ENCODE data around the gene RHBDL3.
"Not testable (repeated sequence)": the region's sequence is repeated elsewhere in the genome, so short reads cannot be mapped to it uniquely, and the experiment has no call there.

RHBDL3 gene

DNA sequence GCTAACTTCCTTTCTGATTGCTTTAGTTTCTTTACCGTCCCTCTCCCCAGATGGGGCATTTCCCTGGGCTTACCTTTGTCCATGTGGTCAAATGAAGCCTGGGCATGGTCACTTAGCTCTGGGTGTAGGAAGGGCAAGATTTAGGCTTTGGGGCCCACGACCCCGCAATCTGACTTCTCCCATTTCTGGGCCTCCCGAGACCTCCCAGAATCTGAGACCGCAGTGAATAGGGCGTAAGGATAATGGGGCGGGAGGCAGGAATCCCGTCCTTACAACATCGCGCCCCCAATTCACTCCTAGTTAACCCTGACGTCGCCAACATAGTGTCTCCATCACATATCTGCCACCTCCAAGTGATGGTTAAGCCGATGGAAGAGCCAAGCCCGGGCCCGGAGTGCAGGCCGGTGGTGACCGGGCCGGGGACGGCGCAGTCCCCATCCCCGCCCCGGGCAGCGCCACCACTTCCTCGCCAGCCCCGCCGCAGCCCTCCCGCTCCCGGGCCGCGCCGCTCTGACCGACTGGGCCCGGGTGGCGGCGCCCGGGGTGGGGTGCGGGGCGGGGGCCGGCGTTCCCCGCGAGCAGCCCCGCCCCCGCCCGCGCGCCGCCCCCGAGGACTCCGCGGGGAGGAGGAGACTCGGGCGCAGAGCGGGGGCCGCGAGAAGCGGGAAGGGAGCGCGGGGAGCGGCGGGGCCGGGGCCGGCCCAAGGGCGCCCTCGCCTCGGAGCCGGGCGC, at the start of gene RHBDL3:
Gene RHBDL3 (plus strand): TSS at position 641 of the 732 bp plus-strand sequence. CDS start 358 bp downstream, outside the sequence.
- no peak for DNase-seq

DNA sequence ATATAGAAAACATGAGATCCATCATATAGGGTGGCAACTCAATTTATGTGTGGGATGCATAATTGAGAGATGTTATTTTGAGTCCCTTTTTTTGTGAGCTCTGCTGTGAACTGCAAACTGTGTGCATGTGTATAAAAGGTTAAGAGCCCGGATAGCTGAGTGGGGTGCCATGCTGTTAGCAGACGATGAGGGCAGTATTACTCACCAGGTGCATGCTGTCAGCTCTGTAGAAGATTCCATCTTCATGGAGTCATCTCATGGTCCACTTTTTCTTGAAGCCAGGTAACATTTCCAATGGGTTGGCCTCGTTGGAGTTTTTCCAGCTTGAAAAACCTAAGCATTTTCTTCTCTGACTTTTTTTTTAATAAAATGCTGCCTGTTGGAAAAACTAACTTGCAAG, 43.0 kb upstream of the RHBDL3 start:
- no peak for DNase-seq

DNA sequence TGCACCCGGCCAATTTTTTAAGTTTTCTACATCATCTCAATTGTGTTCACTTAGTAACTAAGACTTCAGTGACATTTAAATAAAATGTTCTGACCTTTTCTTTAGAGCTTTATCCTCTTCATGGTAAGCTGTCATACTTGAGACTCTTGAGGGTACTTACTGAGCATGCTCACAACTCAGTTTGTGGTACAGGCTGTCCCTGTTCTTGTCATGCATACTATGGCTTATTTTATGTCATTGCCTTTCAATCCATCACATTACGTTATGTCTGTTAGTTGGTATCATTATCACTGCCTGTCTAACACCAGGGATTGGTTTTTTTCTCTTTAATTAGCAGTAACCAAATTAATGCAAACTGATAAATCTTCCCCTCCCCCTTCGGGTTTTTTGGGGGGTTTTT, 41.9 kb upstream of the RHBDL3 start:
- DNase-seq = no peak

DNA sequence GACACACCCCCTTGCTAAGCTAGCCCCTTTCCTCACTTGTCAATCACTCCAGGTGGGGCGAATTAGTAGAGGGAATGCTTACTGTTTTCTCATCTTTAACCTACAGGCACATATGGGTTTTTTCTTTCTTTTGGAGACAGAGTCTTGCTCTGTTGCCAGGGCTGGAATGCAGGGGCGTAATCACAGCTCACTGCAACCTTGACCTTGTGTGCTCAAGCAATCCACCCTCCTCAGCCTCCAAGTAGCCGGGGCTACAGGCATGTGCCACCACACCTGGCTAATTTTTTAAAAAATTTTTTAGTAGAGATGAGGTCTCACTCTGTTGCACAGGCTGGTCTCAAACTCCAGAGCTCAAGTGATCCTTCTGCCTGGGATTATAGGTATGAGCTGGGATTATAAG, 38.7 kb upstream of the RHBDL3 start:
- no peak for DNase-seq

DNA sequence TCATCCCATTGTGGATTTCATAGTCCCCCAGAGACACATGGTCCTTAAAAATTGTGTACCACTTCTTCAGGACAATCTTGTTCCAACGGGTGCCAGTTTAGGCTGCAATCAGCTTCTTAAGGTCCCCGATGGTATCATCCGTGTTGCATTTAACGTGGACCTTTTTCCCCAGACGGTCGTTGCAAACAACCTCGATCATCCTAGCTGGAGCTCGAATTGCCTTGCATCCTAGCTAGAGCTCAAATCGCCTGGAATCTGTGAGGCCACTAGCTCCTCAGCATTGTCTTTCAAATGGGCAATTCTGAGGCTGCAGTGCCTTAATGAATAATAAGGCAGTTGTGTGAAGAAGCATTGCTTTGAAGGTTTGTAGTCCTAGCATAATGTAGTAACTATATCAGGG, 37.7 kb upstream of the RHBDL3 start:
- DNase-seq = no peak

DNA sequence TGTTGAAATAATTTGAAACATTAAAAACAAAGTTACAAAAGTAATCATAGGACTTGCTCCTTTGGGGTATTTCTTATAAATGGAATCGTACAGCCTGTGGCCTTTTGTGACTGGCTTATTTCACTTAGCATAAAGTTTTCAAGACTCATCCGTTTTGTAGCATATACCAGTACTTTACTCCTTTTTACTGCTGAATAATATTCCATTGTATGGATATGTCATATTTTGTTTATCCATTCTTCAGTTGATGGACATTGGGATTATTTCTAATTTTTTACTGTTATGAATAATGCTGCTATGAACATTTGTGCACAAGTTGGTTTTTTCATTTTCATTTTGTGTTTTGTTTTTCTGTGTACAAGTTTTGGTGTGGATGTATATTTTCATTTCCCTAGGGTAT, 30.0 kb upstream of the RHBDL3 start:
- no peak for DNase-seq

GRCh38 chr17:32239456-32239855, 26.2 kb upstream of the RHBDL3 start:
- no peak for DNase-seq

GRCh38 chr17:32240750-32241149, 24.9 kb upstream of the RHBDL3 start:
- peak; percentile 27 for DNase-seq

DNA sequence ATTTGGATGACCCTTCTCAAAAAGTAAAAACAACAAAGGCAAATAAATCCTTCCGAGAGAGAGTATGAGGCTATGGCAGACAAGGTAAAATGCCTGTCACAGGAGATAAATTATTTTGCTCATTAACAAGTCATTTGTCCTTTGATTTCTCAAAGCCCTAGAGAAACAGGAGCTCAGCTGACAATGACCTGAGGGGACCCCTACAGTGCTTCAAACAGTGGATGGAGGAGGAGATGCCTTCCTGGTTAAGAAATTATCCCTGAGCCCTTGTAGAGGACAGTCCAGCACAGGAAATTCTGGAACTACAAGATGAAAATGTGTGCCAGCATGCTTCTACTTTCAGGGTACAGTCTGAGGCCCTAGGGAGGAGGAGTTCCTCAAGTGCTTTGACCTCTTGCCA, 24.0 kb upstream of the RHBDL3 start:
- DNase-seq = no peak

- DNase-seq = no peak
These were observed 16.2 kb upstream of the RHBDL3 start for GRCh38 chr17:32249475-32249874.

DNA sequence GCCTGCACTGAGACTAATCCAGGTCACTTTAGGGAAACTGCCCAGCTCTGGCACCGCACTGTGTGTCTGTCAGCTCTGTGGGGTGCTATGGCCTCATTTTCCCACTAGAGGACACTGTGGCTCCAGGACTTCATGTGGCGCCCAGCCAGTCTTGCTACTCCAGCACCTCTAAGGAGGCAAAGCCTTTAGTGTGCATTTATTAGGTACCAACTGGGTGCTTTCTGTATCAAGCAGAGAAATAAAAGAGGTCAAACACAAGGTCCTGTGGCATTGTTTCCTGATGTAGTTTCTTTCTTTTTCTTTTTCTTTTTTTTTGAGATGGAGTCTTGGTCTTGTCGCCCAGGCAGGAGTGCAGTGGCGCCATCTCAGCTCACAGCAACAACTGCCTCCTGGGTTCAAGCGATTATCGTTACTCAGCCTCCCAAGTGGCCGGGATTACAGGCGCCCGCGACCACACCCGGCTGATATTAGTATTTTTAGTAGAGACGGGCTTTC, 12.5 kb upstream of the RHBDL3 start:
- peak; percentile 63 for DNase-seq

- no peak for DNase-seq
These were observed 9.5 kb upstream of the RHBDL3 start for GRCh38 chr17:32256012-32256700.

- no peak for DNase-seq
These were observed 9.0 kb upstream of the RHBDL3 start for GRCh38 chr17:32256701-32257019.

DNA sequence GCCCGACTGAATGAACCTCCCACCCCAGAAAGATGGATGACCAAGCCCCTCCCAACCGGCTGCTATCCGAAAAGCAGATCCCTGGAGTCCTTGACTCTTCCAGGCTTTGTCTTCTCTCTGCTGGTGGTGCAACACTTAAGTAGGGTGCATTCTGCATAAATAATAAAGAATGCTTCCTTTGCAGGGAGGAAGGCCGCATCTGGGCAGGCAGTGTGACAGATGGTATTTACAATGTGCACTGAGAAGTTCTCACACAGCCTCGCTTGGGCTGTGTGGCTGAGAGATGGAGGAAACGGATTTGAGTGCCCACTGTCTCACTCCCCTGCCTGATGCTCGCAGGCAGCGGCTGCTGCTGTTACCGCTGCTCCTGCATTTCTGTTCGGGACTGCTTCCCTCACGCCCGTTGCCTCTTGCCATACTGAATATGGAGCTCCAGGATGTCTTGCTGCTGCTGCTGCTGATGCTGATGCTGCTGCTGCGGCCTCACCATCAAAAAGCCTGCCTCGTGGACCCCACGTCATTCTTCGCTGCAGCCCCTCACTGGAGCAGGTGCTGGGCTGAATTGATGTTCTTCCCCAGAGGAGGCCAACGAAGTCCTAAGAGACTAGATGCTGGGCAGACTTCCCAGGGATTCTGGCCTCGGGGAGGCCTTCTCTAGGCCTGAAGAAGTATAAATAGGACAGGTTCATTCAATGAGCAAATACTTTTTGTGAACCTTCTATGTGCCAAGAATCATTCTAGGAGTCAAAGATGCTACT, 7.1 kb upstream of the RHBDL3 start:
- no peak for DNase-seq

- no peak for DNase-seq
These were observed 6.0 kb upstream of the RHBDL3 start for GRCh38 chr17:32259586-32259985.

DNA sequence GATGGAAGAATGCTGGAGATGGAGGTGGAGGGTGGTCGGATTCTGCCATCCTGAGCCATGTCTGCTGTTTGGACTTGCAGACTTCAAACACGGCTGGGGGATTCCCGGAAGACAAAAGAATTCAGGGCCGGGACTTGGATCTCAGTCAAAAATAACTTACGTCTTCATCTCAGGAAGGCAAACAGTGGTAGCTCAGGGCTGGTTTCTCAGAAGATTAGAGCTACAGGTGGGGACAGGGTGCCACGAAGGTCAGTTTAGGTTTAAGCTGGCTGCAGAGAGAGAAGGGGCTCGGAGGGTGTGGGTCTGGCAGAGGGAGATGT, 4.3 kb upstream of the RHBDL3 start:
- no peak for DNase-seq

DNA sequence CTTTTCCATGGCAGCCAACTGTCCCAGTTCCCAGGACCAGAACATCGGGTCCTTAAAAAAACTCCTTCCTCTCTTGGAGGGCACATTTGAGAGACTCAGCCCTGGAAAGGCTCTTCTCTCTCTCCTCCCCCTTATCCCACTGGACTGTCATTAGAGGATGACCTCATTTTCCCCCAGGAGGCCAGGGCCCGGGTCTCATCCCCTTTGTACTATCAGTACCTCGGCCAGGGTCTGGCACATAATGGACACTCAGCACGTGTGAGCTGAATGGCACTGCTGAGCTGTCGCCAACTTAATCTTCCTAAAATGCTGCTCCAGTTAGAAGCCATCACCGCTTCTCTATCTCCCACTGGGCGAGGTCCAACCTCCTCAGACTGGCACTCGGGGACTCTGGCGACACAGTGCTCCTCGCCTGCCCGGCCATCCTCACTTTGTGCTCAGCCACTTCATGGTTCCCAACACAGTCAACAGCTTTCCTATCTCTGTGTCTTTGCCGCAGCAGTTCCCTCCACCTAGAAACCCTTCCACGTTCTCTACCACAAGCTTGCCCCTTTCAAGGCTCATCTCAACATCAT, 3.6 kb upstream of the RHBDL3 start:
- DNase-seq = no peak

GRCh38 chr17:32263515-32263914, 2.1 kb upstream of the RHBDL3 start:
- DNase-seq = not testable (repeated sequence)

- DNase-seq = no peak
These were observed 1.4 kb upstream of the RHBDL3 start for GRCh38 chr17:32264140-32264799.

DNA sequence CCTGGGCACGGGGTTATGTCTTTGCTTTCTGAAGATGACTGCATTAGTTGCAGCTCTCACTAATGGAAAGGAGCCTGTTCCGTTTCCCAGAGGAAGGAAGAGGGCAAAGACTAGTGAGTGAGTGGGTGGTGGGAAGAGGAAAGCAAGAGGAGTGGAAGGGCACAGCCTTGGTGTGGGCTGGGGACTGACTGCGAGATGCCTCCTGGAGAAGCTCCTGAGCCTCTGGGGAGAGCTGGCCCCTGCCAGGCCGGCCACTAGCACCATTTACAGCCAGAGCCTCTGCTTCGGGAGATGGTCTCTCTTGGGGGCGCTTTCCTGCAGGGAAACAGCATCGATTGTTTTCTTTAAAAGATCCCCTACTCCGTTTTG, 825 bp upstream of the RHBDL3 start:
- no peak for DNase-seq

DNA sequence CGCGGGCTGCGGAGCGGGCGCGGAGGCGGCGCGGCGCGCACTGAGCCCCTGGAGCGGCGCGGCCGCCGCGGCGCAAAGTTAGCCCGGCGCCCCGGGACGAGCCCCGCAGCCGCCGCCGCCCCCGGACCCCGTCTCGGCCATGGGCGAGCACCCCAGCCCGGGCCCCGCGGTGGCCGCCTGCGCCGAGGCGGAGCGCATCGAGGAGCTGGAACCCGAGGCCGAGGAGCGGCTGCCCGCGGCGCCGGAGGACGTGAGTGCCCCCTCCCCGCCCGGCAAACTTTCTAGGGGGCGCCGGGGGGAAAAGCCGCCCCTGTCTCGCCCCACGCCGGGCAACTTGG, 388 bp downstream of the RHBDL3 start:
- no peak for DNase-seq

- DNase-seq = no peak
These were observed 1.0 kb downstream of the RHBDL3 start for GRCh38 chr17:32266389-32267301.
